ENCODE data around the gene AATK.

DNA sequence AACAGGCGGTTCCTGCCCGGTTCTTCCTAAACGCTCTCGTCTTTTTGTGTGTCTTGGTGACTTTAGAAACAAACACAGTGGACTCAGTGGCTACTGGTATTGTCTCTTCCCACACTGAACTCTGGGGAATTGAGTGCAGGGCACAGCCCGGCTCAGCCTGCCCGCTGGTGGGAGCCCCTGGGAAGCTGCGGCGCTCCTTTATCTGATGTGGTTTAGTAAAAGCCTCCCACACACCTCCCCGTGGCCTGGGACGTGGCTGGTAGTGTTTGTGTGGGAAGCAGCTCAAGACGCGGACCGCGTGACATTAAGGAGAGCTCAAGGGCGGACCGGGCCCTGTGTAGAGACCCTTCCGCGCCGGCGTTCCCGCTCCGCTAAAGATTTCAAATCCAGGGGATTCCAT is 56.1 kb downstream of the AATK start:
- TF ChIP-seq, protein P1, sequence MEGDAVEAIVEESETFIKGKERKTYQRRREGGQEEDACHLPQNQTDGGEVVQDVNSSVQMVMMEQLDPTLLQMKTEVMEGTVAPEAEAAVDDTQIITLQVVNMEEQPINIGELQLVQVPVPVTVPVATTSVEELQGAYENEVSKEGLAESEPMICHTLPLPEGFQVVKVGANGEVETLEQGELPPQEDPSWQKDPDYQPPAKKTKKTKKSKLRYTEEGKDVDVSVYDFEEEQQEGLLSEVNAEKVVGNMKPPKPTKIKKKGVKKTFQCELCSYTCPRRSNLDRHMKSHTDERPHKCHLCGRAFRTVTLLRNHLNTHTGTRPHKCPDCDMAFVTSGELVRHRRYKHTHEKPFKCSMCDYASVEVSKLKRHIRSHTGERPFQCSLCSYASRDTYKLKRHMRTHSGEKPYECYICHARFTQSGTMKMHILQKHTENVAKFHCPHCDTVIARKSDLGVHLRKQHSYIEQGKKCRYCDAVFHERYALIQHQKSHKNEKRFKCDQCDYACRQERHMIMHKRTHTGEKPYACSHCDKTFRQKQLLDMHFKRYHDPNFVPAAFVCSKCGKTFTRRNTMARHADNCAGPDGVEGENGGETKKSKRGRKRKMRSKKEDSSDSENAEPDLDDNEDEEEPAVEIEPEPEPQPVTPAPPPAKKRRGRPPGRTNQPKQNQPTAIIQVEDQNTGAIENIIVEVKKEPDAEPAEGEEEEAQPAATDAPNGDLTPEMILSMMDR (conservative IDR thresholded peaks at IDR 0.05; ENCODE audit: low read depth, low read length) = no peak
- TF ChIP-seq CEBPB (IDR thresholded peaks at IDR 0.05; ENCODE audit: low read depth, low read length) = no peak
- TF ChIP-seq POLR2A (IDR thresholded peaks at IDR 0.05; ENCODE audit: low read depth, low read length) = no peak
- TF ChIP-seq FOS (IDR thresholded peaks at IDR 0.05; ENCODE audit: low read depth, low read length) = no peak
- no peak for TF ChIP-seq RAD21 (IDR thresholded peaks at IDR 0.05; ENCODE audit: low read length)
- TF ChIP-seq, protein P2, sequence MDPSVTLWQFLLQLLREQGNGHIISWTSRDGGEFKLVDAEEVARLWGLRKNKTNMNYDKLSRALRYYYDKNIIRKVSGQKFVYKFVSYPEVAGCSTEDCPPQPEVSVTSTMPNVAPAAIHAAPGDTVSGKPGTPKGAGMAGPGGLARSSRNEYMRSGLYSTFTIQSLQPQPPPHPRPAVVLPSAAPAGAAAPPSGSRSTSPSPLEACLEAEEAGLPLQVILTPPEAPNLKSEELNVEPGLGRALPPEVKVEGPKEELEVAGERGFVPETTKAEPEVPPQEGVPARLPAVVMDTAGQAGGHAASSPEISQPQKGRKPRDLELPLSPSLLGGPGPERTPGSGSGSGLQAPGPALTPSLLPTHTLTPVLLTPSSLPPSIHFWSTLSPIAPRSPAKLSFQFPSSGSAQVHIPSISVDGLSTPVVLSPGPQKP (IDR thresholded peaks at IDR 0.05; ENCODE audit: borderline replicate concordance, low read depth, low read length) = no peak
- TF ChIP-seq MAZ (IDR thresholded peaks at IDR 0.05; ENCODE audit: borderline replicate concordance, low read depth, low read length) = no peak
- TF ChIP-seq RFX5 (IDR thresholded peaks at IDR 0.05; ENCODE audit: low read depth, low read length) = no peak
- TF ChIP-seq MXI1 (IDR thresholded peaks at IDR 0.05; ENCODE audit: borderline replicate concordance, low read depth, low read length) = no peak
- TF ChIP-seq, protein P3, sequence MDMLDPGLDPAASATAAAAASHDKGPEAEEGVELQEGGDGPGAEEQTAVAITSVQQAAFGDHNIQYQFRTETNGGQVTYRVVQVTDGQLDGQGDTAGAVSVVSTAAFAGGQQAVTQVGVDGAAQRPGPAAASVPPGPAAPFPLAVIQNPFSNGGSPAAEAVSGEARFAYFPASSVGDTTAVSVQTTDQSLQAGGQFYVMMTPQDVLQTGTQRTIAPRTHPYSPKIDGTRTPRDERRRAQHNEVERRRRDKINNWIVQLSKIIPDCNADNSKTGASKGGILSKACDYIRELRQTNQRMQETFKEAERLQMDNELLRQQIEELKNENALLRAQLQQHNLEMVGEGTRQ (IDR thresholded peaks at IDR 0.05; ENCODE audit: low read depth, low read length) = no peak
- no peak for TF ChIP-seq BHLHE40 (IDR thresholded peaks at IDR 0.05; ENCODE audit: low read depth, low read length)
- TF ChIP-seq NFE2L2 (IDR thresholded peaks at IDR 0.05; ENCODE audit: low read depth, low read length) = no peak

All from IMR-90 (cell line).